A549 (cell line): ENCODE measurements around the gene VPS13D. TPM values are rescaled to one million over a fixed set of nuclear protein-coding genes. Genes with fewer than 3 reads are reported as not detected.

Source experiments
- ATAC-seq, 2 experiments: fragments of 200-7000 bp in 1 of 2; fragments of >200 bp in 1 of 2; cut with Nextera tagmentation in 1 of 2; cut with Tn5 transposase in 1 of 2; 3 replicates each; pipeline versions ENCODE4 v1.8.0 to v1.9.1; 2018 to 2020; ENCODE audit warnings: mild to moderate bottlenecking in 1 of 2, moderate library complexity in 1 of 2
- CTCF ChIA-PET: fragments of 300-600 bp; sonication (Branson Sonifier 250); formaldehyde crosslinking; extraction: SDS; loops from one replicate; lab custom pipeline; 2021; ENCODE audit warnings: antibody characterized with exemption, inconsistent platforms; lab: Yijun Ruan, JAX
- POLR2A ChIA-PET: fragments of 350-600 bp; formaldehyde crosslinking; extraction: SDS; loops from one replicate; lab custom pipeline; 2021; ENCODE audit warnings: antibody characterized with exemption, inconsistent platforms; lab: Yijun Ruan, JAX
- DNase-seq, 2 experiments: peaks; one replicate each; pipeline versions ENCODE4 v3.0.0 to v3.0.0-alpha.2; 2011 to 2016; ENCODE audit warnings: low read depth in 1 of 2, low spot score in 1 of 2
- FAIRE-seq: peaks from 2 replicates; lab custom pipeline; 2011; peaks lifted over from hg19 to GRCh38; lab: Jason Lieb, UNC
- H3K27ac ChIP-seq, 2 experiments: fragments of >200 bp; sonication (Bioruptor Twin); formaldehyde crosslinking; 3 replicates each; pipeline ENCODE4 v1.5.1; 2016 to 2017
- H3K4me1 ChIP-seq: fragments of >200 bp; sonication (Bioruptor Twin); formaldehyde crosslinking; 3 replicates; pipeline ENCODE4 v1.6.1; 2016
- H3K4me2 ChIP-seq: fragments of >200 bp; sonication (Bioruptor Twin); formaldehyde crosslinking; 3 replicates; pipeline ENCODE4 v1.6.1; 2016
- H3K4me3 ChIP-seq: fragments of >200 bp; sonication (Bioruptor Twin); formaldehyde crosslinking; 3 replicates; pipeline ENCODE4 v1.5.1; 2016
- H3K9me3 ChIP-seq: fragments of >200 bp; sonication (Bioruptor Twin); formaldehyde crosslinking; 3 replicates; pipeline ENCODE4 v1.6.1; 2016
- BHLHE40 ChIP-seq: IDR thresholded peaks from 2 replicates; pipeline ENCODE4 v1.6.1; 2012; ENCODE audit warnings: low read depth, low read length, inconsistent platforms
- CBX8 ChIP-seq: fragments of 200-600 bp; sonication (generic); IDR thresholded peaks from 2 replicates; pipeline ENCODE4 v1.6.1; 2016
- CHD2 ChIP-seq: fragments of 150-350 bp; IDR thresholded peaks from 2 replicates; pipeline ENCODE4 v1.6.1; 2014; ENCODE audit warnings: low read length; ENCODE audit not compliant: partially characterized antibody
- EHF ChIP-seq: fragments of 250-450 bp; sonication (Bioruptor Pico); IDR thresholded peaks from 2 replicates; pipeline ENCODE4 v1.5.0; 2020; ENCODE audit warnings: mild to moderate bottlenecking
- EHMT2 ChIP-seq: fragments of 200-600 bp; sonication (generic); IDR thresholded peaks from 2 replicates; pipeline ENCODE4 v1.6.1; 2016; ENCODE audit warnings: antibody characterized with exemption, low read depth, mild to moderate bottlenecking, moderate library complexity
- ELK1 ChIP-seq: fragments of 150-350 bp; IDR thresholded peaks from 2 replicates; pipeline ENCODE4 v1.6.1; 2014; ENCODE audit warnings: low read depth, mild to moderate bottlenecking, low read length
- EP300 ChIP-seq, 2 experiments: fragments of >200 bp; sonication (Bioruptor Twin); formaldehyde crosslinking; IDR thresholded peaks; 2 replicates in 1 of 2; 3 replicates in 1 of 2; pipeline ENCODE4 v1.6.1; 2016 to 2017
- FOSB ChIP-seq: fragments of 250-450 bp; sonication (Bioruptor Pico); IDR thresholded peaks from 2 replicates; pipeline ENCODE4 v1.5.0; 2020; ENCODE audit warnings: mild to moderate bottlenecking, moderate library complexity
- FOSL2 ChIP-seq, 2 experiments: fragments of 450-650 bp in 1 of 2; fragments of >200 bp in 1 of 2; sonication (Bioruptor Twin) in 1 of 2; formaldehyde crosslinking; IDR thresholded peaks; 2 replicates each; pipeline versions ENCODE4 v1.5.0 to v1.6.1; 2016 to 2020; ENCODE audit warnings: mild to moderate bottlenecking in 1 of 2, moderate library complexity in 1 of 2
- HOXA7 ChIP-seq: fragments of 250-450 bp; sonication (Bioruptor Pico); IDR thresholded peaks from 2 replicates; pipeline ENCODE4 v1.5.0; 2020; ENCODE audit warnings: mild to moderate bottlenecking, moderate library complexity
- JUNB ChIP-seq: fragments of >200 bp; sonication (Bioruptor Twin); formaldehyde crosslinking; IDR thresholded peaks from 2 replicates; pipeline ENCODE4 v1.6.1; 2016
- KDM5A ChIP-seq: fragments of 200-600 bp; sonication (generic); IDR thresholded peaks from 2 replicates; pipeline ENCODE4 v1.6.1; 2016; ENCODE audit warnings: antibody characterized with exemption, mild to moderate bottlenecking
- NFE2L2 ChIP-seq: fragments of 150-350 bp; conservative IDR thresholded peaks from 2 replicates; pipeline ENCODE4 v1.6.1; 2014; ENCODE audit warnings: low read length
- PHF8 ChIP-seq: fragments of 200-600 bp; sonication (generic); IDR thresholded peaks from 2 replicates; pipeline ENCODE4 v1.6.1; 2016; ENCODE audit warnings: low read depth, mild to moderate bottlenecking, antibody characterized with exemption, moderate library complexity, borderline replicate concordance
- POLR2A ChIP-seq: IDR thresholded peaks from 2 replicates; pipeline ENCODE4 v1.6.1; 2012; ENCODE audit warnings: mild to moderate bottlenecking, low read length
- RARB ChIP-seq: fragments of 250-450 bp; sonication (Bioruptor Pico); IDR thresholded peaks from 2 replicates; pipeline ENCODE4 v1.8.0; 2021; ENCODE audit warnings: mild to moderate bottlenecking, moderate library complexity
- REST ChIP-seq: fragments of 200-600 bp; sonication (generic); IDR thresholded peaks from 2 replicates; pipeline ENCODE4 v1.6.1; 2016; ENCODE audit warnings: antibody characterized with exemption, mild to moderate bottlenecking, moderate library complexity
- RFX5 ChIP-seq: fragments of 450-650 bp; IDR thresholded peaks from 2 replicates; pipeline ENCODE4 v1.7.1; 2014; ENCODE audit warnings: antibody characterized with exemption, mild to moderate bottlenecking, moderate library complexity
- SREBF2 ChIP-seq: fragments of 450-650 bp; IDR thresholded peaks from 2 replicates; pipeline ENCODE4 v1.6.1; 2014; ENCODE audit warnings: mild to moderate bottlenecking, moderate library complexity
- WGBS: methylation state at CpG from one replicate; pipeline ENCODE4 v1.1.6; 2017; ENCODE audit errors: missing lambda C conversion rate; 5-methylcytosine and 5-hydroxymethylcytosine counted together
- polyA plus RNA-seq, 4 experiments: library from polyadenylated mRNA; depleted of rRNA in 3 of 4; stranded (reverse); fragments of >200 nt; fragmentation: RNase III in 1 of 4; extraction: RNeasy Plus Mini Kit Qiagen cat#74134 plus additional on column Dnase treatment in 1 of 4; gene quantifications; 2 replicates in 3 of 4; 3 replicates in 1 of 4; pipeline ENCODE4 v1.2.3, GENCODE V29; 2011 to 2017
- TF ChIP-seq, protein P1 (sequence below): fragments of >200 bp; sonication (Bioruptor Twin); formaldehyde crosslinking; IDR thresholded peaks from 2 replicates; pipeline ENCODE4 v1.6.1; 2016
- TF ChIP-seq, protein P2 (sequence below): fragments of 250-450 bp; sonication (Bioruptor Pico); IDR thresholded peaks from 2 replicates; pipeline ENCODE4 v1.5.0; 2021; ENCODE audit warnings: mild to moderate bottlenecking, moderate library complexity, borderline replicate concordance

The VPS13D gene
- polyA plus RNA-seq, 2 of the 4 experiments (the other 2 are of a cell fraction) = 5.4 to 15.9 TPM

- TF ChIP-seq, protein P1, sequence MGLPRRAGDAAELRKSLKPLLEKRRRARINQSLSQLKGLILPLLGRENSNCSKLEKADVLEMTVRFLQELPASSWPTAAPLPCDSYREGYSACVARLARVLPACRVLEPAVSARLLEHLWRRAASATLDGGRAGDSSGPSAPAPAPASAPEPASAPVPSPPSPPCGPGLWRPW = no peak
- no peak for TF ChIP-seq EHMT2
- TF ChIP-seq REST = no peak
- TF ChIP-seq, protein P2, sequence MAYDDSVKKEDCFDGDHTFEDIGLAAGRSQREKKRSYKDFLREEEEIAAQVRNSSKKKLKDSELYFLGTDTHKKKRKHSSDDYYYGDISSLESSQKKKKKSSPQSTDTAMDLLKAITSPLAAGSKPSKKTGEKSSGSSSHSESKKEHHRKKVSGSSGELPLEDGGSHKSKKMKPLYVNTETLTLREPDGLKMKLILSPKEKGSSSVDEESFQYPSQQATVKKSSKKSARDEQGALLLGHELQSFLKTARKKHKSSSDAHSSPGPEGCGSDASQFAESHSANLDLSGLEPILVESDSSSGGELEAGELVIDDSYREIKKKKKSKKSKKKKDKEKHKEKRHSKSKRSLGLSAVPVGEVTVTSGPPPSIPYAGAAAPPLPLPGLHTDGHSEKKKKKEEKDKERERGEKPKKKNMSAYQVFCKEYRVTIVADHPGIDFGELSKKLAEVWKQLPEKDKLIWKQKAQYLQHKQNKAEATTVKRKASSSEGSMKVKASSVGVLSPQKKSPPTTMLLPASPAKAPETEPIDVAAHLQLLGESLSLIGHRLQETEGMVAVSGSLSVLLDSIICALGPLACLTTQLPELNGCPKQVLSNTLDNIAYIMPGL (CRISPR knock-in tag) = no peak
- no peak for TF ChIP-seq POLR2A
- TF ChIP-seq KDM5A = no peak
- no peak for TF ChIP-seq HOXA7 (CRISPR knock-in tag)
- no peak for TF ChIP-seq SREBF2
- no peak for TF ChIP-seq RARB
- no peak for TF ChIP-seq JUNB
- TF ChIP-seq RFX5 = no peak
- TF ChIP-seq CHD2 = no peak
- no peak for TF ChIP-seq FOSB (CRISPR knock-in tag)
- TF ChIP-seq BHLHE40 = no peak
- no peak for TF ChIP-seq PHF8
- TF ChIP-seq NFE2L2 = no peak
- no peak for TF ChIP-seq ELK1
- TF ChIP-seq EP300 (IDR thresholded peaks at IDR 0.05) = no peak
- CTCF ChIA-PET = interaction anchor here (0.6 to 8.9 kb wide), 3 partner anchors 39 to 95 kb away, joined by 3 to 78 read pairs (median 4); no protein-coding TSS in a partner anchor
- no peak overlapping the region for H3K4me2 ChIP-seq
- POLR2A ChIA-PET = no interaction called here
- no peak overlapping the region for H3K4me3 ChIP-seq
- H3K9me3 ChIP-seq = no peaks in the 10 kb centered on the region
- 75% methylated on average over 6 of the region's 6 CpGs for WGBS
- ATAC-seq (peak; percentile 21 to 27; a peak in 4 of 6 replicates), FAIRE-seq (no peak), DNase-seq (no peak)
- no peaks in the 10 kb centered on the region for H3K4me1 ChIP-seq
- no peak overlapping the region for H3K27ac ChIP-seq
Observed at GRCh38 chr1:12202190-12202497, 27.7 kb upstream of the VPS13D start.

DNA sequence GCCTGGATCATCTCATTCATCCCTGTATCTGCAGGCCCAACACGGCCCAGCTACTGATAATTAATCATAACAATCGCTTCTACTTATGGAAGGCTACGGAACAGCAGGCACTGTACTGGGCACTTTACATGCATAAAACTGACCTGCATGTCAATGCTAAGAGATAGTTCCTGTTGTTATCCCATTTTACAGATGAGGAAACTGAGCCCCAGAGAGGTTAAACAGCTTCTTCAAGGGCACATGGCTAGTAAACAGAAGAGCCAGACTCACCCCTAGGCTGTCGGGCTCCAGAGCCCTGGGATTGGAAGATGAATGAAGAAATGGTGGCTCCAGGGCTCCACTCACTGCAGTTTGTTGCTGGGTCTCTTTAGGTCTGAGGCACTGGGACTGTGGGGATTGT lies 27.3 kb upstream of the VPS13D start:
- H3K4me2 ChIP-seq = no peak overlapping the region
- no peak for FAIRE-seq
- no peak overlapping the region for H3K4me3 ChIP-seq
- no peaks in the 10 kb centered on the region for H3K4me1 ChIP-seq
- ATAC-seq = no peak
- no peak for DNase-seq
- 67% methylated on average over 4 of the region's 4 CpGs for WGBS
- no peak overlapping the region for H3K27ac ChIP-seq
- POLR2A ChIA-PET = no interaction called here
- CTCF ChIA-PET = interaction anchor here (0.6 to 8.9 kb wide), 2 partner anchors 78 to 95 kb away, joined by 4 to 78 read pairs; no protein-coding TSS in a partner anchor
- TF ChIP-seq EHMT2 = no peak
- no peak for TF ChIP-seq EHF (CRISPR knock-in tag)
- no peak for TF ChIP-seq EP300 (IDR thresholded peaks at IDR 0.05)
- TF ChIP-seq CBX8 = no peak
- TF ChIP-seq FOSL2 (IDR thresholded peaks at IDR 0.05) = no peak
- no peak for TF ChIP-seq FOSL2 (CRISPR knock-in tag; IDR thresholded peaks at IDR 0.05)
- no peaks in the 10 kb centered on the region for H3K9me3 ChIP-seq
